Ectodermal cell (in vitro differentiated cells): ENCODE measurements around the gene FLG2.
"Not testable (repeated sequence)": the region's sequence is repeated elsewhere in the genome, so short reads cannot be mapped to it uniquely, and the experiment has no call there.

ENCODE experiments used
- H3K27ac ChIP-seq: 2 replicates; pipeline ENCODE4 v1.7.0; 2013; ENCODE audit warnings: mild to moderate bottlenecking, low read depth, low read length; ENCODE audit not compliant: insufficient read depth, poor library complexity, severe bottlenecking
- H3K27me3 ChIP-seq: 2 replicates; pipeline ENCODE4 v1.7.0; 2013; ENCODE audit warnings: mild to moderate bottlenecking, low read length; ENCODE audit not compliant: insufficient read depth, control insufficient read depth, poor library complexity, severe bottlenecking
- H3K36me3 ChIP-seq: one replicate; pipeline ENCODE4 v1.7.0; 2013; ENCODE audit warnings: low read length; ENCODE audit not compliant: control insufficient read depth, insufficient read depth
- H3K4me1 ChIP-seq: one replicate; pipeline ENCODE4 v1.7.0; 2013; ENCODE audit warnings: low read length; ENCODE audit not compliant: control insufficient read depth, insufficient read depth
- H3K4me3 ChIP-seq: 2 replicates; pipeline ENCODE4 v1.7.0; 2013; ENCODE audit warnings: low read depth, low read length, control low read depth; ENCODE audit not compliant: insufficient read depth
- H3K9me3 ChIP-seq: 2 replicates; pipeline ENCODE4 v1.7.0; 2013; ENCODE audit warnings: mild to moderate bottlenecking, low read length, moderate library complexity; ENCODE audit not compliant: control insufficient read depth
- WGBS, 2 experiments: methylation state at CpG; one replicate each; pipeline ENCODE4 v1.1.7; 2013; ENCODE audit warnings: missing lambda C conversion rate in 2 of 2; 5-methylcytosine and 5-hydroxymethylcytosine counted together

Gene FLG2

DNA sequence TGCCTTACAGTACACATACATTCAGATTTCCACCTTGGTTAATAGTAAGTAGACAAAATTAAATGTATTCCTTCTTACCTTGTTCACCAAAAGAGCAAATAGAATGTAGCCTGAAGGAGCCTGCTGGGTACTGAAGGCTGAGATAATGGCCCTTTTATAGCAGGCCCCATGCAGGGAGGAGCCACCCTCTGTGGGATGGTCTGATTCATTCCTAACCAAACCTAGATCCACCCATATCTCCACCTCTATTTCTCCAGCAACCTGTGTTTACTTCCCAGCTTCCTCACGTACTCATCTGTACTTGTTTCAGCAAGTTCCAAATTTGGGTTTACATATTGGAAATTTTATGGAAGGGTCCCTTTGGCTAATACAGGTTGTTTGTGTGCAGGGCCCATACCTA, 34.7 kb downstream of the FLG2 start, which contains the start of gene FLG:
Gene FLG, minus strand, starts transcription at position 129 of the 400 bp plus-strand sequence. CDS start 9,783 bp downstream, outside the sequence.
- Histone ChIP-seq H3K4me3 (no peak within 1 kb of the TSS), H3K36me3 (no peaks in the 10 kb centered on the region), H3K9me3 (no peaks in the 10 kb centered on the region), H3K27me3 (no peaks in the 10 kb centered on the region), H3K4me1 (no peaks in the 10 kb centered on the region), H3K27ac (no peak within 1 kb of the TSS)
- 50 to 70% methylated on average over 1 of the region's 1 CpG for WGBS, 2 experiments

DNA sequence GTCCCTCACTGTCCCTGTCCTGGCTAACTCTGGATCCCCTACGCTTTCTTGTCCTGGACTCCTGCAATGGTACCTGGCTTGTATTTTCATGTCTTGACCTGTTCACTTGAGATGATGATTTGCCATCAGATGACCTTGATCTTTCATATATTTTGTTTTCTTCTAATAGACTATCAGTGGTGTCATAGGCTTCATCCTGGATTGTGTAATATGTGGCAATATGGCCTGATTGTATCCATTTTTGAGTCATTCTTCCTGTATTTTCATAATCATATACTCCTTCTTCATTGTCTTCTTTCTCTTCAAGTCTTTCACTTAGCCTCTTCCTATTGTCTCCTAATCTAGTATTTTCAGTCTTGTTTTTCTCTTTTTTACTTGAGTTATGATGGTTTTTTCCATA, 45.8 kb downstream of the FLG2 start:
- Histone ChIP-seq H3K4me3 (no peak overlapping the region), H3K4me1 (no peaks in the 10 kb centered on the region)

DNA sequence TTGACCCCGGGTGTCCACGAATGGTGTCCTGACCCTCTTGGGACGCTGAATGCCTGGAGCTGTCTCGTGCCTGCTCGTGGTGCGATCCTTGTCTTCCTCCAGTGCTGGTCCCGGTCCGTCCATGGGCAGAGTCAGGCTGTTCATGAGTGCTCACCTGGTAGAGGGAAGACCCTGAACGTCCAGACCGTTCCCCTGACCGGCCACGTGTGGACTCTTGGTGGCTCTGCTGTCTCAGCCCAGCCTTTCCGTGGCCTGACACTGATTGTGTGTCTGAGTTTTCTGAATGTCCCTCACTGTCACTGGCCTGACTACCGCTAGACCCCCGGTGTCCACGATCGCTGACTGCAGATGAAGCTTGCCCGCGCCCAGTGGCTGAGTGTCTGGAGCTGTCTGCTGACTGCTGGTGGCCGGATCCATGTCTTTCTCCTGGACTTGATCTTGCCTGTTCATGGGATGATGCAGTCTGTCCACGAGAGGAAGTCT, 46.4 kb downstream of the FLG2 start:
- H3K9me3 ChIP-seq = peaks cover 12% of the 10 kb centered on the region
- no peak overlapping the region for H3K27ac ChIP-seq
- H3K36me3 ChIP-seq = no peaks in the 10 kb centered on the region
- no peak overlapping the region for H3K4me3 ChIP-seq
- 86 to 89% methylated on average over 21 of the region's 21 CpGs for WGBS, 2 experiments
- no peaks in the 10 kb centered on the region for H3K4me1 ChIP-seq
- H3K27me3 ChIP-seq = no peaks in the 10 kb centered on the region

More for the DNA sequence above, 45.8 kb downstream of the FLG2 start:
- H3K9me3 ChIP-seq = peaks cover 16% of the 10 kb centered on the region
- no peaks in the 10 kb centered on the region for H3K36me3 ChIP-seq
- H3K27me3 ChIP-seq = no peaks in the 10 kb centered on the region
- 65% methylated on average over 1 of the region's 1 CpG for WGBS, 2 experiments
- H3K27ac ChIP-seq = no peak overlapping the region

DNA sequence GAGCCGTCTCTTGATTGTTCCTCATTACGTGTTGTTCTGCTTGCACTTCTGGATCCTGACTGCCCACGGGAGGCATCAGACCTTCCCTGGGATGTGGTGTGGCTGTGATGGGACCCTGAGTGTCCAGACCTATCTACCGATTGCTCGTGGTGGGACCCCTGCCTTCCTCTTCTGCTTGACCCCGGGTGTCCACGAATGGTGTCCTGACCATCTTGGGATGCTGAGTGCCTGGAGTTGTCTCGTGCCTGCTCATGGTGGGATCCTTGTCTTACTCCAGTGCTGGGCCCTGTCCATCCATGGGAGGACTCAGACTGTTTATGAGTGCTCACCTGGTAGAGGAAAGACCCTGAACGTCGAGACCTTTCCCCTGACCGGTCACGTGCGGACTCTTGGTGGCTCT, 47.6 kb downstream of the FLG2 start:
- not testable (repeated sequence) for H3K9me3 ChIP-seq, H3K36me3 ChIP-seq, H3K27ac ChIP-seq, H3K4me1 ChIP-seq, H3K27me3 ChIP-seq, H3K4me3 ChIP-seq
- WGBS, 2 experiments = 83 to 84% methylated on average over 13 of the region's 13 CpGs

DNA sequence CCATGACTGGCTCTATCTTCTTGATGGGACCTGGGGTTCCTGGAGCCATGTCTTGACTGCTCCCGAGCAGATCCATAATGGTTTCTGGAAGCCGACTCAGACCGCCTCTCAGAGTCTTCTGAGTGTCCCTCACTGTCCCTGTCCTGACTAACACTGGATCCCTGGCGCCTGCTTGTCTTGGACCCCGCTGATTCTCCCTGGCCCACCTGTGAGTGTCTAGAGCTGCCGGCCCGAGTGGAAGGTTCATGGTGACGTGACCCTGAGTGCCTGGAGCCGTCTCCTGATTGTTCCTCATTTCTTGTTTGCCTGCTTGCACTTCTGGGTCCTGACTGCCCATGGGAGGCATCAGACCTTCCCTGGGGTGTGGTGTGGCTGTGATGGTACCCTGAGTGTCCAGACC, 49.9 kb downstream of the FLG2 start:
- Histone ChIP-seq H3K27me3 (no peaks in the 10 kb centered on the region), H3K4me3 (no peak overlapping the region), H3K36me3 (no peaks in the 10 kb centered on the region), H3K9me3 (peaks cover 7% of the 10 kb centered on the region), H3K4me1 (no peaks in the 10 kb centered on the region), H3K27ac (no peak overlapping the region)
- WGBS, 2 experiments = 88% methylated on average over 9 of the region's 9 CpGs

DNA sequence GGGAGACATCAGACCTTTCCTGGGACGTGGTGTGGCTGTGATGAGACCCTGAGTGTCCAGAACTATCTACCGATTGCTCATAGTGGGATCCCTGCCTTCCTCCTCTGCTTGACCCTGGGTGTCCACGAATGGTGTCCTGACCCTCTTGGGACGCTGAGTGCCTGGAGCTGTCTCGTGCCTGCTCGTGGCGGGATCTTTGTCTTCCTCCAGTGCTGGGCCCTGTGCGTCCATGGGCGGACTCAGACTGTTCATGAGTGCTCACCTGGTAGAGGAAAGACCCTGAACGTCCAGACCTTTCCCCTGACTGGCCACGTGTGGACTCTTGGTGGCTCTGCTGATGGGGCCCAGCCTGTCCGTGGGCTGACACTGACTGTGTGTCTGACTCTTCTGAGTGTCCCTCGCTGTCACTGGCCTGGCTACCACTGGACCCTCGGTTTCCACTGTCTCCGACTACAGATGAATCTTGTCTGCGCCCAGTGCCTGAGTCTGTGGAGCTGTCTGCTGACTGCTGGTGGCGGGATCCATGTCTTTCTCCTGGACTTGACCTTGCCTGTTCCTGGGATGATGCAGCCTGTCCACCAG, 50.4 kb downstream of the FLG2 start:
- H3K27me3 ChIP-seq, H3K27ac ChIP-seq: not testable (repeated sequence)
- 79% methylated on average over 17 of the region's 17 CpGs for WGBS, 2 experiments

DNA sequence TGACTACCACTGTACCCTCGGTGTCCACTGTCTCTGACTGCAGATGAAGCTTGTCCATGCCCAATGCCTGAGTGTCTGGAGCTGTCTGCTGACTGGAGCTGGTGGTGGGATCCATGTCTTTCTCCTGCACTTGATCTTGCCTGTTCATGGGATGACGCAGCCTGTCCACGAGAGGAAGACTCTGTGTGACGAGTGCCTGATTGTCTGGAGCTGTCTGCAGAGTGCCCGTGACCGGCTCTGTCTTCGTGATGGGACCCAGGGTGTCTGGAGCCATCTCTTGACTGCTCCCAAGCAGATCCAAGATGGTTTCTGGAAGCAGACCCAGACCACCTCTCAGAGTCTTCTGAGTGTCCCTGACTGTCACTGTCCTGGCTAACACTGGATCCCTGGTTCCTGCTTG, 51.0 kb downstream of the FLG2 start:
- H3K4me3 ChIP-seq, H3K36me3 ChIP-seq, H3K27ac ChIP-seq, H3K4me1 ChIP-seq, H3K9me3 ChIP-seq, H3K27me3 ChIP-seq: not testable (repeated sequence)
- WGBS, 2 experiments = 74 to 78% methylated on average over 7 of the region's 7 CpGs

More for the DNA sequence above, 50.4 kb downstream of the FLG2 start:
- not testable (repeated sequence) for H3K4me3 ChIP-seq, H3K4me1 ChIP-seq, H3K36me3 ChIP-seq, H3K9me3 ChIP-seq

DNA sequence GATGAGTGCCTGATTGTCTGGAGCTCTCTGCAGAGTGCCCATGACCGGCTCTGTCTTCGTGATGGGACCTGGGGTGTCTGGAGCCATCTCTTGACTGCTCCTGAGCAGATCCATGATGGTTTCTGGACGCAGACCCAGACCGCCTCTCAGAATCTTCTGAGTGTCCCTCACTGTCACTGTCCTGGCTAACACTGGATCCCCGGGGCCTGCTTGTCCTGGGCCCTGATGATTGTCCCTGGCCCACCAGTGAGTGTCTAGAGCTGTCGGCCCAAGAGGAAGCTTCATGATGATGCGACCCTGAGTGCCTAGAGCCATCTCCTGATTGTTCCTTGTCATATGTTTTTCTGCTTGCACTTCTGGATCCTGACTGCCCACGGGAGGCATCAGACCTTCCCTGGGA, 51.8 kb downstream of the FLG2 start:
- H3K4me1 ChIP-seq, H3K9me3 ChIP-seq, H3K4me3 ChIP-seq, H3K27me3 ChIP-seq, H3K27ac ChIP-seq, H3K36me3 ChIP-seq: not testable (repeated sequence)
- 83 to 85% methylated on average over 8 of the region's 8 CpGs for whole genome bisulfite sequencing, 2 experiments

DNA sequence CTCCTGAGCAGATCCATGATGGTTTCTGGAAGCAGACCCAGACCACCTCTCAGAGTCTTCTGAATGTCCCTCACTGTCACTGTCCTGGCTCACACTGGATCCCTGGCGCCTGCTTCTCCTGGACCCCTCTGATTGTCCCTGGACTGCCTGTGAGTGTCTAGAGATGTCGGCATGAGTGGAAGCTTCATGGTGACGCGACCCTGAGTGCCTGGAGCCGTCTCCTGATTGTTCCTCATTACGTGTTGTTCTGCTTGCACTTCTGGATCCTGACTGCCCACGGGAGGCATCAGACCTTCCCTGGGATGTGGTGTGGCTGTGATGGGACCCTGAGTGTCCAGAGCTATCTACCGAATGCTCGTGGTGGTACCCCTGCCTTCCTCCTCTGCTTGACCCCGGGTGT, 53.7 kb downstream of the FLG2 start:
- not testable (repeated sequence) for H3K27me3 ChIP-seq, H3K4me1 ChIP-seq, H3K27ac ChIP-seq, H3K9me3 ChIP-seq, H3K36me3 ChIP-seq, H3K4me3 ChIP-seq
- 81% methylated on average over 6 to 9 of the region's 10 CpGs for WGBS, 2 experiments

DNA sequence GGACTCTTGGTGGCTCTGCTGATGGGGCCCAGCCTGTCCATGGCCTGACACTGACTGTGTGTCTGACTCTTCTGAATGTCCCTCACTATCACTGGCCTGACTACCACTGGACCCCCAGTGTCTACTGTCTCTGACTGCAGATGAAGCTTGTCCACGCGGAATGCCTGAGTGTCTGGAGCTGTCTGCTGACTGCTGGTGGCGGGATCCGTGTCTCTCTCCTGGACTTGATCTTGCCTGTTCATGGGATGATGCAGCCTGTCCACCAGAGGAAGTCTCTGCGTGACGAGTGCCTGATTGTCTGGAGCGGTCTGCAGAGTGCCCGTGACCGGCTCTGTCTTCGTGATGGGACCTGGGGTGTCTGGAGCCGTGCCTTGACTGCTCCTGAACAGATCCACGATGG, 55.0 kb downstream of the FLG2 start:
- not testable (repeated sequence) for H3K27me3 ChIP-seq, H3K4me1 ChIP-seq, H3K27ac ChIP-seq, H3K36me3 ChIP-seq, H3K4me3 ChIP-seq, H3K9me3 ChIP-seq
- WGBS, 2 experiments = 89 to 92% methylated on average over 12 of the region's 12 CpGs
